PC-3 (cell line): ENCODE results near the gene NRARP.
A peak's percentile ranks its signal among the peaks of the same experiment; 100 is the strongest.

Source experiments
- EZH2 ChIP-seq: fragments of 300-600 bp; sonication (generic); IDR thresholded peaks from one replicate; pipeline ENCODE4 v1.6.1; 2017; ENCODE audit warnings: antibody characterized with exemption, mild to moderate bottlenecking, low read length; ENCODE audit not compliant: unreplicated experiment
- TF ChIP-seq, protein P1 (sequence below): fragments of 300-600 bp; sonication (generic); conservative IDR thresholded peaks from 2 replicates; pipeline ENCODE4 v1.5.1; 2017; ENCODE audit warnings: antibody characterized with exemption, low read depth, mild to moderate bottlenecking, low read length

DNA sequence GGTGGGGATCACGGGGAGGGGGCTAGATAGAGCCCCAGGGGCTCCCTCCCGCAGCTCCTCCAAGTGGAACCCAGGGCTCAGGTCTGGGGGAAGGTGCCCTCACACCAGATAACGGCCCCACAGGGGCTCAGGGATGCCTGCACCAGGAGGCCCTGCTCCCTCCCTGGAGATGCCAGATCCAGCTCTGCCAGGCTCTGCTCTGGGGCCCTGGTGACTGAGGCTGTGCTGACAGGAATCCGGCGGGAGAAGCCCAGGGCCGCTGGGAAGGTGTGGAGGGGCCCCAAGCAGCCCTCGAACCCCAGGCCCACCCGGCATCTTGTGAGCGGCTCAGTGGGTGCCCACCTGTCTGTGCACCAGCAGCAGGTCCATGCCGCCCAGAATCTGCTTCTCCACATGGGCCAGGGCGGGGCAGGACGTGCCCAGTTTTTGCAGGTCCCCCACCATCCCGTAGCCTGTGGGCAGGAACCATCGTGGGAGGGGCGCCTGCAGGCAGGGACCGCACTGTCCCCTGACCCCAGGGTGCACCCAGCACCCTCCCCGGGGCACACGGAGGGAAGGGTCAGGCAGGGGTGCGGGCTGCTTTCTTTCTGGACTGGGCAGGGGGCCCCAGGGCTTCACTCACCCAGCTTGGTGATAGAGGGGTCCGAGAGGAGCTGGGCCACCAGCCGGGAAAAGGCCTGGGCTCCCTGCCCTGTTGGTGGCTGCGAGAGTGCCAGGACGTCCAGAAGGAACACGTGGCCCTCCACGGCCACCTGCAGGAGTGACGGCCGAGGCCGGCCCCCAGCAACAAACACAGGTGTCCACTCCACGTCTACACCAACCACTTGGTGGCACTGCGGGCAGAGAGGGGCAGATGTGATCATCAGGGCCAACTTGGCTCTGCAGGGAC is 48.9 kb upstream of the NRARP start:
- TF ChIP-seq, protein P1, sequence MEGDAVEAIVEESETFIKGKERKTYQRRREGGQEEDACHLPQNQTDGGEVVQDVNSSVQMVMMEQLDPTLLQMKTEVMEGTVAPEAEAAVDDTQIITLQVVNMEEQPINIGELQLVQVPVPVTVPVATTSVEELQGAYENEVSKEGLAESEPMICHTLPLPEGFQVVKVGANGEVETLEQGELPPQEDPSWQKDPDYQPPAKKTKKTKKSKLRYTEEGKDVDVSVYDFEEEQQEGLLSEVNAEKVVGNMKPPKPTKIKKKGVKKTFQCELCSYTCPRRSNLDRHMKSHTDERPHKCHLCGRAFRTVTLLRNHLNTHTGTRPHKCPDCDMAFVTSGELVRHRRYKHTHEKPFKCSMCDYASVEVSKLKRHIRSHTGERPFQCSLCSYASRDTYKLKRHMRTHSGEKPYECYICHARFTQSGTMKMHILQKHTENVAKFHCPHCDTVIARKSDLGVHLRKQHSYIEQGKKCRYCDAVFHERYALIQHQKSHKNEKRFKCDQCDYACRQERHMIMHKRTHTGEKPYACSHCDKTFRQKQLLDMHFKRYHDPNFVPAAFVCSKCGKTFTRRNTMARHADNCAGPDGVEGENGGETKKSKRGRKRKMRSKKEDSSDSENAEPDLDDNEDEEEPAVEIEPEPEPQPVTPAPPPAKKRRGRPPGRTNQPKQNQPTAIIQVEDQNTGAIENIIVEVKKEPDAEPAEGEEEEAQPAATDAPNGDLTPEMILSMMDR: peak; percentile 38; the same call in 1 of the 2 replicates
- TF ChIP-seq EZH2: no peak
